C1 segment of cervical spinal cord (tissue), 14 donors: ENCODE measurements around the gene XXYLT1.

Experiments
- DNase-seq, 14 donors: peaks; one replicate each; lab custom pipeline; 2025; lab: John Stamatoyannopoulos, UW

Gene XXYLT1

GRCh38 chr3:195267096-195267495 is 3.9 kb downstream of the XXYLT1 start:
- no peak for DNase-seq

GRCh38 chr3:195266428-195266827 is 4.5 kb downstream of the XXYLT1 start:
- DNase-seq, result no peak

GRCh38 chr3:195265363-195265976 is 5.5 kb downstream of the XXYLT1 start:
- DNase-seq, result no peak

- DNase-seq, result no peak
Measured at GRCh38 chr3:195263925-195264600, 6.9 kb downstream of the XXYLT1 start.

- no peak for DNase-seq
Measured at GRCh38 chr3:195263193-195263924, 7.6 kb downstream of the XXYLT1 start.

- DNase-seq, result no peak
Measured at GRCh38 chr3:195261925-195262324, 9.0 kb downstream of the XXYLT1 start.

- peak in 2 of 14 donors; percentile 31 to 44 for DNase-seq
Measured at GRCh38 chr3:195260280-195260905, 10.6 kb downstream of the XXYLT1 start.

GRCh38 chr3:195259475-195260279 is 11.3 kb downstream of the XXYLT1 start:
- peak in 12 of 14 donors; percentile 52 to 84 (median 62) for DNase-seq

GRCh38 chr3:195259154-195259474 is 11.8 kb downstream of the XXYLT1 start:
- DNase-seq, result peak in 1 of 14 donors; percentile 61

- DNase-seq, result no peak
Measured at GRCh38 chr3:195258449-195259153, 12.4 kb downstream of the XXYLT1 start.

GRCh38 chr3:195257454-195258448 is 13.2 kb downstream of the XXYLT1 start:
- DNase-seq, result peak in 1 of 14 donors; percentile 22

- no peak for DNase-seq
Measured at GRCh38 chr3:195256639-195257453, 14.1 kb downstream of the XXYLT1 start.

GRCh38 chr3:195255571-195256501 is 15.1 kb downstream of the XXYLT1 start:
- DNase-seq, result no peak

GRCh38 chr3:195255176-195255500 is 15.8 kb downstream of the XXYLT1 start:
- DNase-seq, result no peak

GRCh38 chr3:195254454-195255175 is 16.3 kb downstream of the XXYLT1 start:
- DNase-seq, result no peak

GRCh38 chr3:195253923-195254432 is 17.0 kb downstream of the XXYLT1 start:
- DNase-seq, result no peak
